ENCODE data around the gene RARS1.

DNA sequence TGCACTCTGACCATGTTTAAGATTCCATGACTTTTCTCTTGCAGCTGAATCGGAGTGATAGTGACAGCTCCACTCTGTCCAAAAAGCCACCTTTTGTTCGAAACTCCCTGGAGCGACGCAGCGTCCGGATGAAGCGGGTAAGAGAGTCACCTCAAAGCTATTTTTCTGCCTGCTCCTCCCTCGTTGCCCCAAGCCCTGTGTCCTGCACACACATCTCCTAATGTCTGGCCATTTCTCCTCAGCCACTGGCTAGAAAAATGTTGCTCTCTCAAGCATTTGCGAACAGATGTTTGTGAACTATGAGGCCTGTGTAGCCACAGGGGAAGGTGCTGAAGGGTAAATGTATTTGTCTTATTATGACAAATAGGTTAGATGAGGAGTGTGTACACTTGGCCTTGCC is 25.7 kb upstream of the RARS1 start:
- no peak for TF ChIP-seq RFX5 (IDR thresholded peaks at IDR 0.05; ENCODE audit: borderline replicate concordance, low read depth, low read length)
- TF ChIP-seq EP300 (IDR thresholded peaks at IDR 0.05; ENCODE audit: borderline replicate concordance in 1 of 2, low read depth in 2 of 2, low read length in 2 of 2), result no peak
- TF ChIP-seq, protein P1, sequence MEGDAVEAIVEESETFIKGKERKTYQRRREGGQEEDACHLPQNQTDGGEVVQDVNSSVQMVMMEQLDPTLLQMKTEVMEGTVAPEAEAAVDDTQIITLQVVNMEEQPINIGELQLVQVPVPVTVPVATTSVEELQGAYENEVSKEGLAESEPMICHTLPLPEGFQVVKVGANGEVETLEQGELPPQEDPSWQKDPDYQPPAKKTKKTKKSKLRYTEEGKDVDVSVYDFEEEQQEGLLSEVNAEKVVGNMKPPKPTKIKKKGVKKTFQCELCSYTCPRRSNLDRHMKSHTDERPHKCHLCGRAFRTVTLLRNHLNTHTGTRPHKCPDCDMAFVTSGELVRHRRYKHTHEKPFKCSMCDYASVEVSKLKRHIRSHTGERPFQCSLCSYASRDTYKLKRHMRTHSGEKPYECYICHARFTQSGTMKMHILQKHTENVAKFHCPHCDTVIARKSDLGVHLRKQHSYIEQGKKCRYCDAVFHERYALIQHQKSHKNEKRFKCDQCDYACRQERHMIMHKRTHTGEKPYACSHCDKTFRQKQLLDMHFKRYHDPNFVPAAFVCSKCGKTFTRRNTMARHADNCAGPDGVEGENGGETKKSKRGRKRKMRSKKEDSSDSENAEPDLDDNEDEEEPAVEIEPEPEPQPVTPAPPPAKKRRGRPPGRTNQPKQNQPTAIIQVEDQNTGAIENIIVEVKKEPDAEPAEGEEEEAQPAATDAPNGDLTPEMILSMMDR (IDR thresholded peaks at IDR 0.05; ENCODE audit: control extremely low read depth in 1 of 3, insufficient read depth in 1 of 3, low read depth in 1 of 3, low read length in 3 of 3), result no peak
- no peak for TF ChIP-seq TCF12 (IDR thresholded peaks at IDR 0.05; ENCODE audit: low read depth, low read length)
- no peak for TF ChIP-seq CREB1 (IDR thresholded peaks at IDR 0.05)
- TF ChIP-seq GABPA (IDR thresholded peaks at IDR 0.05; ENCODE audit: borderline replicate concordance, insufficient read depth, low read length), result no peak
- TF ChIP-seq JUN (IDR thresholded peaks at IDR 0.05; ENCODE audit: low read depth, low read length), result no peak
- TF ChIP-seq POLR2A (IDR thresholded peaks at IDR 0.05; ENCODE audit: control extremely low read depth in 1 of 2, low read depth in 2 of 2, low read length in 2 of 2), result no peak
- TF ChIP-seq, protein P2, sequence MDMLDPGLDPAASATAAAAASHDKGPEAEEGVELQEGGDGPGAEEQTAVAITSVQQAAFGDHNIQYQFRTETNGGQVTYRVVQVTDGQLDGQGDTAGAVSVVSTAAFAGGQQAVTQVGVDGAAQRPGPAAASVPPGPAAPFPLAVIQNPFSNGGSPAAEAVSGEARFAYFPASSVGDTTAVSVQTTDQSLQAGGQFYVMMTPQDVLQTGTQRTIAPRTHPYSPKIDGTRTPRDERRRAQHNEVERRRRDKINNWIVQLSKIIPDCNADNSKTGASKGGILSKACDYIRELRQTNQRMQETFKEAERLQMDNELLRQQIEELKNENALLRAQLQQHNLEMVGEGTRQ (IDR thresholded peaks at IDR 0.05; ENCODE audit: low read length), result no peak
- TF ChIP-seq MAFK (IDR thresholded peaks at IDR 0.05; ENCODE audit: low read depth, low read length), result no peak
- no peak for TF ChIP-seq NRF1 (IDR thresholded peaks at IDR 0.05; ENCODE audit: low read depth, low read length)
- TF ChIP-seq TAF1 (IDR thresholded peaks at IDR 0.05; ENCODE audit: low read depth, low read length), result no peak
- no peak for TF ChIP-seq HDAC6 (IDR thresholded peaks at IDR 0.05; ENCODE audit: low read depth, low read length)
